Activated naive CD4-positive, alpha-beta T cell treated with anti-CD3 and anti-CD28 coated beads, Interleukin-2, amount 50 U/mL, for 24 hours (primary cell): ENCODE data around the gene KL.

Experiments
- H3K27ac Mint-ChIP-seq: one replicate; pipeline ENCODE4 v1.8.0; 2021; ENCODE audit warnings: mild to moderate bottlenecking, mixed read lengths
- H3K27me3 Mint-ChIP-seq: one replicate; pipeline ENCODE4 v1.8.0; 2021; ENCODE audit warnings: mixed read lengths
- H3K36me3 Mint-ChIP-seq: one replicate; pipeline ENCODE4 v1.8.0; 2021; ENCODE audit warnings: mixed read lengths
- H3K4me1 Mint-ChIP-seq: one replicate; pipeline ENCODE4 v1.8.0; 2021; ENCODE audit warnings: mixed read lengths
- H3K4me3 Mint-ChIP-seq: one replicate; pipeline ENCODE4 v1.8.0; 2021; ENCODE audit warnings: mild to moderate bottlenecking, mixed read lengths
- H3K9me3 Mint-ChIP-seq: one replicate; pipeline ENCODE4 v1.8.0; 2021; ENCODE audit warnings: mixed read lengths

KL gene

DNA sequence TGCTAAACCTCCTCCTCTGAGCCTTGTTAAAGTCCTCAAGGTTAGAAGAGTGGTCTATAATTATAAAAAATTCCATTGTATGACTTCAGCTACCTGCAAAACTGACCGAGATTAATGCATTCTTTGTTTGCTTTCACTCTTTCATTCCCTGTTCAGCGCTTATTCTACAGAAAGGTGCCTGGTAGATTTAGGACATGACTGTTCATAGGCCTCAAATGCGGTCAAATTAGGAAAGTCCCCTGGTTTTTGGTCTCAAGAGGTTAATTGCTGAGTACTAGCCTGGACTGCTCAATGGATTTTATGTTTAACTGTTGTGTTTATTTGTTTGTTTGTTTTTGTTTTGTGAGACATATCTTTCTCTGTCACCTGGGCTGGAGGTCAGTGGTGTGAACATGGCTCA, 35.4 kb downstream of the KL start:
- no peaks in the 10 kb centered on the region for H3K9me3 Mint-ChIP-seq
- H3K4me3 Mint-ChIP-seq: no peak overlapping the region
- peaks cover 10% of the 10 kb centered on the region for H3K27me3 Mint-ChIP-seq
- peaks cover 2% of the 10 kb centered on the region for H3K36me3 Mint-ChIP-seq
- H3K27ac Mint-ChIP-seq: no peak overlapping the region
- H3K4me1 Mint-ChIP-seq: no peaks in the 10 kb centered on the region

DNA sequence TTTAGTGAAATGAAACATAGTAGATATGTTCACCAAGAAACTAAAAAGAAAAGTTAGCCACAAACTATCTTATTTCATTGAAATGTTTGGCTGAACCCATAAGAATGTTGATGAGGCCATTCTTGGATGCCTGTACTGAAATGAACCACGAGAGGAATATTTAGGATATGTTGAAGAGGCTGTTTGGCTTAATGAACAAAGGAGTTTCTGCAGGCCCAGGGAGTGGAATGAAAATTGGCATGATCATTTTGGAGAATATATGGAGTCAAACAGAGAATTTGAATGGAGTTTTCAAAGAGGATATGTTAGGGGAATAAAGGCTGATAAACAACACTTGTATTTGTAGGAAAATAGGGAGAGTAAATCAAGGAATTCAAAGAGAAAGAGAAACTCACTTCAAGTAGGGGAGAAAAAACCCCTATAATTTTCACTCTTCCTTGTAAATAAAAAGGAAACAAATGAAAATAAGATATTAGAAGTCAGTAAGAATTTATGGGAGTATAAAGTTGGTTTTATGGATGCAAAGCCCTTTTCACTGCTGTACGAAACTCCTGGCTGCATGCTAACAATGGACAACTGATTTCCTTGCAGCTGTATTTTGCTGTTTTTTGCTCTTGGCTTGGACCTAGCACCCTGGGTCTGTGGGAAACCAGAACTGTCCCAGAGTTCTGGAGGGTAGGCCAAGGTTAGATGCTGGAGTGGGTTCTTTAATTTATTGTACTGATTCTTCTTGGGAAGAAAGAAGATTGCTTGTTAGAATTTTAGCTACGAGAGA, 36.5 kb downstream of the KL start:
- H3K27ac Mint-ChIP-seq: no peak overlapping the region
- no peak overlapping the region for H3K4me3 Mint-ChIP-seq
- H3K36me3 Mint-ChIP-seq: peaks cover 2% of the 10 kb centered on the region
- no peaks in the 10 kb centered on the region for H3K9me3 Mint-ChIP-seq
- H3K4me1 Mint-ChIP-seq: no peaks in the 10 kb centered on the region
- peaks cover 9% of the 10 kb centered on the region for H3K27me3 Mint-ChIP-seq

DNA sequence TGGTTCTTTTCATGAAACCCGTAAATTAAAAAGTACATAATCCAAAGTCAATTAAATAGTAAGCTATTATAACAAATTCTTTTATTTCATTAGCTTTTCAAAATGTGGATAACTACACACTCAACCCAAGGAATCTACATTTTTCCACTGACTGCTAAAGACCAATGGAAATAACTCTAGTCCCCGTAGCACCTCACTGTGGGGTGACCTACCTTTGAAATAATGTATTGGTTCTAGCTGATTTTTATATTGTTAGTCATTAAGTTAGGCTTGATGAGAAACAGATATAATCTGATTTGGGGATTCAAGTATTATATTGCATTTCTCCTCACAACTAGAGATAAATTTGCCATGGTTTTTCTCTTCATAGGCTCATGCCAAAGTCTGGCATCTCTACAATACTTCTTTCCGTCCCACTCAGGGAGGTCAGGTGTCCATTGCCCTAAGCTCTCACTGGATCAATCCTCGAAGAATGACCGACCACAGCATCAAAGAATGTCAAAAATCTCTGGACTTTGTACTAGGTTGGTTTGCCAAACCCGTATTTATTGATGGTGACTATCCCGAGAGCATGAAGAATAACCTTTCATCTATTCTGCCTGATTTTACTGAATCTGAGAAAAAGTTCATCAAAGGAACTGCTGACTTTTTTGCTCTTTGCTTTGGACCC, 37.3 kb downstream of the KL start:
- H3K9me3 Mint-ChIP-seq: no peaks in the 10 kb centered on the region
- no peak overlapping the region for H3K4me3 Mint-ChIP-seq
- H3K27ac Mint-ChIP-seq: no peak overlapping the region
- no peaks in the 10 kb centered on the region for H3K4me1 Mint-ChIP-seq
- H3K27me3 Mint-ChIP-seq: peaks cover 3% of the 10 kb centered on the region
- peaks cover 2% of the 10 kb centered on the region for H3K36me3 Mint-ChIP-seq

DNA sequence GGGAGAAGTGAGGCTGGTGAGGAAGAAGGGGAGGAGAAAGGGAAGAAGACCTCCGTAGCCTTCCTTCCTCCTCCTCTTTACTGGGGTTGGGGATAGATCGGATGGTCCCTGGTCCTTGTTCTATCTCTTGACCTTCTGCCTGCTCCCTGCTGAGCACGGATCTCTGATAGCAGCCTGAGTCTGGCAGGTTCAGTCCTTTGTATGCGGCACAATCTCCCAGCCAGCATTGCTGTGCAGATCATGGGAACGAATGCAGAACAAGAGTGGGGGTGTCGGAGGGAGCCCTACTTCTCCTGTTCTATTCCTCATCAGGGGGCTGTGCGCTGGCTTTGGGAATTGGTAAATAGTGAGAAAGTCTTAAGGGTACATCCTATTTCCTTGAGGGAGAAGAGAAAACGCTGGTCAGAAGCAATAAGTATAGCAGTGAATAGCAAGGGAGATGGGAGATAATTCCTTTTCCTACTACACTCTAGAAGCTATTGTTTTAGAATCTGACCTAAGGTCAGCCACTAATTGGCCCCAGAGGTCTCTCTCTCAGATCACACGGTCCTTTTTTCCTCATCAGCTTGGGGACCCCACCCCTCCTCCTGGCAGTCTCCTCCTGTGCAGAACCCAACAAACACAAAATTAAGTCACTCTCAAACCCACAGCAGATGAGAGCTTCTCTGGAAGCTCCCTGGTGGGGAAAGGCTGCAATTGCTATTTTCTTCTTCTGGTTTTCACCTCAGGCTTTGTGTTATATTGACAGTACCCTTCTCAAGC, 41.0 kb downstream of the KL start:
- H3K27me3 Mint-ChIP-seq: no peaks in the 10 kb centered on the region

DNA sequence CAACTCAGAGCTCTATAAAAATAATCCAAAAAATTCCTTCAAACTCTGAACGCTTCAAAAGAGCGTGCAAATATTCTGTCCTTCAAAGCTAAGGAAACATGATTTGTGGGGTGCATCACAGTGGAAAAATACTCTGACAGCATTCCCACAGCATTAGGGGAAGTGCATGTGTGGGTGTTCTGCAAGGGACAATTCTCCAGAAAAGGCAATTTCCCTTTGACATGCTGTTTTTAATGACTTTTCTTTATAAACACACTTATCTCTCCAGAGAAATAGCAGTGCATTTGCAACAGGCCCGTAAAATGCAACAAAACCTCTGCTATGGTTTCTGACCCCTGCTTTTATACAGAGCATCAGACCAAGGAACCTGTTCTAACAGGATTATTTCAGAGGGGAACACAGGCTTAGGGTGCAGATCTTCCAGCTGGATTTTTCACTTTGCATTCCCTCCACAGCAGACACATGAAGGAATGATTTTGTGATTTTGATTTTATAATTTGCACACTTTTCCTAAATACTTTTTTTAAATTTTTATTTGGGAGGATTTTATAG, 42.6 kb downstream of the KL start:
- no peak overlapping the region for H3K27ac Mint-ChIP-seq
- H3K27me3 Mint-ChIP-seq: peaks cover 1% of the 10 kb centered on the region
- peaks cover 4% of the 10 kb centered on the region for H3K36me3 Mint-ChIP-seq
- no peaks in the 10 kb centered on the region for H3K9me3 Mint-ChIP-seq
- no peak overlapping the region for H3K4me3 Mint-ChIP-seq
- H3K4me1 Mint-ChIP-seq: no peaks in the 10 kb centered on the region

More for the DNA sequence above, 41.0 kb downstream of the KL start:
- Mint-ChIP-seq H3K4me1 (no peaks in the 10 kb centered on the region), H3K9me3 (no peaks in the 10 kb centered on the region), H3K36me3 (peaks cover 2% of the 10 kb centered on the region), H3K4me3 (no peak overlapping the region), H3K27ac (no peak overlapping the region)

DNA sequence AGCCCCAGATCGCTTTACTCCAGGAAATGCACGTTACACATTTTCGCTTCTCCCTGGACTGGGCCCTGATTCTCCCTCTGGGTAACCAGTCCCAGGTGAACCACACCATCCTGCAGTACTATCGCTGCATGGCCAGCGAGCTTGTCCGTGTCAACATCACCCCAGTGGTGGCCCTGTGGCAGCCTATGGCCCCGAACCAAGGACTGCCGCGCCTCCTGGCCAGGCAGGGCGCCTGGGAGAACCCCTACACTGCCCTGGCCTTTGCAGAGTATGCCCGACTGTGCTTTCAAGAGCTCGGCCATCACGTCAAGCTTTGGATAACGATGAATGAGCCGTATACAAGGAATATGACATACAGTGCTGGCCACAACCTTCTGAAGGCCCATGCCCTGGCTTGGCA, 44.6 kb downstream of the KL start:
- Mint-ChIP-seq H3K27ac (no peak overlapping the region), H3K4me3 (no peak overlapping the region), H3K9me3 (no peaks in the 10 kb centered on the region), H3K36me3 (peaks cover 2% of the 10 kb centered on the region), H3K27me3 (peaks cover 1% of the 10 kb centered on the region), H3K4me1 (no peaks in the 10 kb centered on the region)

DNA sequence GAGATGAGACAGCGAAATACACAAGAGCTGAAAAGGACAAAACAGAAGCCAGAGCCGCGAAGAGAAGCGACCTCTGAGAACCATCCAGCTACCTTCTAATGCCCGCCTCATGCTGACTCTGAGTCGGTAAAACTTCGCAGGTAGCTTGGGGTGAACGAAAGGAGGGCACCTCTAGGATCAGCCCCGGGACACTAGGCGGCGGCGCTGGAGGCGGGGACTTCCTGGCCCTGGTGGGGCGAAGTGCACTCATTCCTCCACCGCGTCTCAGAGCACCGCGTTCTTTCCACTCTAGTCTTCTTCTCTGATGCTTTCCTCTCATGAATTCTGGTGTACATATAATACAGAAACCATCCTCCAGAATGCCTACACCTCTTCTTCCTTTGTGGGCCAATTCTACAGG, 50.1 kb downstream of the KL start:
- H3K9me3 Mint-ChIP-seq: no peaks in the 10 kb centered on the region
- no peak overlapping the region for H3K27ac Mint-ChIP-seq
- H3K4me1 Mint-ChIP-seq: no peaks in the 10 kb centered on the region
- H3K4me3 Mint-ChIP-seq: no peak overlapping the region
- H3K36me3 Mint-ChIP-seq: peaks cover 2% of the 10 kb centered on the region
- peaks cover 1% of the 10 kb centered on the region for H3K27me3 Mint-ChIP-seq

DNA sequence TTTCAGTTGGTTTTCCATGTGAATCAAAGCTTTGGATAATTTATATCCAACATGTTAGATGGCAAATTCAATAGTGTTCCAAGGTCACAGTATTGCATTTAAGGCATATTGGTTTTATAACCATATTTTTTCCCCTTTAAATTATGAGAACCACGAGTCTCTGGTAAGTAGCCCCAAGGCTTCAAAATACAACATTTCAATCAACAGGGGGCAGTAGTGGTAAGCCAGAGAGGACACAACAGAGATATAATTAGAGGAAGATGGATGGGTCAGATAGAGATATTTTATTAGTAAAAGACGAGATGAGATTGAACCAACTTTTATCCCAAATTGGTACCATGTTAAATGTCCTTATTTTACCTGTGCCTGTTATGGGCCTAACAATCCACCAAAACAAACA, 53.1 kb downstream of the KL start:
- Mint-ChIP-seq H3K4me1 (no peaks in the 10 kb centered on the region), H3K4me3 (no peak overlapping the region), H3K36me3 (no peaks in the 10 kb centered on the region), H3K27me3 (no peaks in the 10 kb centered on the region), H3K27ac (peak overlapping the region; percentile 12), H3K9me3 (no peaks in the 10 kb centered on the region)

DNA sequence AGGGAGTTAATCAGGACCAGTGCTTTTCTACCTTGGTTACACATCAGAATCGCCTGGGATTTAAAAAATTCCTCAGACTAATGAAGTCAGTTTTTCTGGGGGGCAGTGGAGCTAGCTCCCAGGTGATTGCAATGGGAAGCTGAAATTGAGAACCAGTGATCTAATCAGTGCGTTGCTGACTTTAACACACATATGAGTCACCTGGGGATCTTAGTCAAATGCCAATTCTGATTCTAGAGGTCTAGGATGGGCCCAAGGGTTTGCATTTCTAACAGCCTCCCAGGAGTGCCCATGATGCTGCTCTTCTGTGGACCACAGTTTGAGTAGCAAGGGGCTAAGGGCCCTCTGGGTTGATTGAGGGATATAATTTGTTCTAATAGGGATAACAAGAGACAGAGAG, 54.5 kb downstream of the KL start:
- Mint-ChIP-seq H3K4me1 (no peaks in the 10 kb centered on the region), H3K27me3 (no peaks in the 10 kb centered on the region), H3K27ac (no peak overlapping the region), H3K36me3 (no peaks in the 10 kb centered on the region), H3K4me3 (no peak overlapping the region), H3K9me3 (no peaks in the 10 kb centered on the region)

DNA sequence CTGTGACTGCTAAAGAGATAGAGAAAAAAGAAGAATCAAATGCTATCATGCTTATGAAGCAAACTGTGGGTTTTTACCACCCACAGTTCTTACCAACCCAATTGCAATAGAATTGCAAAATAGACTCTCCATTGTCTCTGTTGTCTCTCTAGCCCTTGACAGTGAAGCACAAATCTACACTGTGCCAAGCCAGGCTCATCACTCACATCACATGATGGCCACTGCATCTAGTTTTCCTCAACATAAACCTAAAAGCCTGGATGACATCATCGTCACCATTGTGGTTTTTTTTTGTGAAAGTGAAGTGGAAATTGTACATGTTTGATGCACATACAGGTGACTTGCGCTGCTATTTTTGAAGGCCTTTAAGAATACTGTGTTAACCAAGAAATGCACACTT, 56.1 kb downstream of the KL start:
- Mint-ChIP-seq H3K9me3 (no peaks in the 10 kb centered on the region), H3K4me3 (no peak overlapping the region), H3K27ac (no peak overlapping the region), H3K4me1 (no peaks in the 10 kb centered on the region), H3K36me3 (no peaks in the 10 kb centered on the region), H3K27me3 (no peaks in the 10 kb centered on the region)

DNA sequence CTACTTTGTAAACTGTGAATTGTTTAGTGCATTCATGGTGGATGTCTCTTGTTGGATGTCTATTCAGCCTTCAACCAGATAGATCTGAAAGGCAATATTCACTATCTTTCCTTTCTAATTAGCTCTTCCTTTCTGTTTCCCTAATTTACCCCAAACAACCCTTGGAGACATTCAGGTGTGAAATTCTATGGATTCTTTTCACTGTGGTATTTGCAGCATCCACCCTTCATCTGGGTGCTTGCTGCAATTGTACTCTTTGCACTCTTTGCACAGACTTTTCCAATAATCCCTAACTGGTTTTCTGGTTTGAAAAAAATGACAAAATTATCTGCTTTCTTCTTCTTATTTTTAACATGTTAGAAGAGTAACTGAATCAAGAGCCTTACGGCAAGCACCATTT, 56.5 kb downstream of the KL start:
- H3K36me3 Mint-ChIP-seq: no peaks in the 10 kb centered on the region
- H3K27ac Mint-ChIP-seq: no peak overlapping the region
- H3K27me3 Mint-ChIP-seq: no peaks in the 10 kb centered on the region
- H3K4me3 Mint-ChIP-seq: no peak overlapping the region
- H3K4me1 Mint-ChIP-seq: no peaks in the 10 kb centered on the region
- no peaks in the 10 kb centered on the region for H3K9me3 Mint-ChIP-seq

DNA sequence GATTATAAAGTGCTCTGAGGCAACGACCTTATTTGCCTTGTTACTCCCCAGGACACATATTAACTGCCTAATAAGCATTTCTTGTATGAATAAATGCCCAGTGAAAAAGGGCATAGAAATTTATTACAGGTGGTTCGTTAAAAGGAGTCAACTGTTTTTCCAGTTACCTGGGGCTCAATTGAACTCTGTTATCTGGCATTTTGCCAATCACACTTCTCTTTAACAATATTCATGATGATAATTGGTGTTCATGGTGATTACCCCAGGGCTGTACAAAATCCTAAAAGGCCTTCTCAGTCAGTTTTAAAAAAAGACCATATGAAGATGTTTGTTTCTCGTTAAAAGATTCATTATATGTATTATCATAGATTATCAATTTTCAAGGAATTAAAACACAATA, 57.1 kb downstream of the KL start:
- Mint-ChIP-seq H3K27me3 (no peaks in the 10 kb centered on the region), H3K4me1 (no peaks in the 10 kb centered on the region), H3K4me3 (no peak overlapping the region), H3K9me3 (no peaks in the 10 kb centered on the region), H3K36me3 (no peaks in the 10 kb centered on the region), H3K27ac (no peak overlapping the region)

DNA sequence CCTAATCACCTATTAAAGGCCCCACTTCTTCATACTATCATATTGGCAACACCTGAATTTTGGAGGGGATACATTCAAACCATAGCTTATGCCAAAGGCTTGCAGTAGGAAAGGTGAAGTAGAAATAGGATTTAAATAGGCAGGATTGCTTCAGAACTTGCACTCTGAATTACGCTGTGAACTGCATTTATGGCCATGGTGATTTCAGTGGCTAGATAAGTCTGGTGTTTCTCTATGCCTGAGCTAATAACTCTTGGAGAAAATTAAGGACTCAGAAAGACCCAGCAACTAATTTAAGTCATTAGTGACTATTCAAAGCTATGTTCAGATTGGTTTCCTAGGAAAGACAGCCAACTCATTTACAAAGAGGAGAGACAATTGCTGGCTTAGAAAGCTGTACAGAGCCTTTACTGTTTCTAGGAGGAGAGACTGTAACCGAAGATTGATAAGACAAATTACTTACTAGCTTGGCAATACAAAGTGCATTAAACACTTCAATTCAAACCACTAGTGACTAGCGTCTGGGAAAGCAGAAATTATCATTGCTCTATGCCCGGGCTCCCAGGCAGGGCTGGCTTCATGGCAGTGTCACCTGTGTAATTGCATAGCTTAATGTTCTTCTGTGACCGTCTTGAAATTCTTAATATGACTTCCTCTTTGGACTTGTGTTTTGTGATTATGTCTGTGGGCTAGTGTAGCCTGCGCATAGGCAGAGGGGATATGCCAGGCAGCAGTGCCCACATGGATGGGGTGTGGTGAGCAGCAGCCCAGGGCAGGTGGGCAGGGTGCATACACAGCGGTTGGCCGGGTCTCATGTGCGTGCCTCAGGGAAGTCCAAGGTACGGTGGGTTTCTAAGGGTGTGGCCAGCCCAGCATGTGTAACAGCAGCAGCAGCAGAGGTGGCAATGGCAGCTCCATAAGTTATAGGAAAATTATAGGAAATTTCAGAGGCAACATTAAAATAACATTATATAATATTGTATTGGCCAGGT, 60.1 kb downstream of the KL start:
- peaks cover 6% of the 10 kb centered on the region for H3K27me3 Mint-ChIP-seq
- H3K9me3 Mint-ChIP-seq: no peaks in the 10 kb centered on the region
- H3K36me3 Mint-ChIP-seq: no peaks in the 10 kb centered on the region
- H3K4me1 Mint-ChIP-seq: no peaks in the 10 kb centered on the region
- H3K4me3 Mint-ChIP-seq: no peak overlapping the region
- H3K27ac Mint-ChIP-seq: no peak overlapping the region

DNA sequence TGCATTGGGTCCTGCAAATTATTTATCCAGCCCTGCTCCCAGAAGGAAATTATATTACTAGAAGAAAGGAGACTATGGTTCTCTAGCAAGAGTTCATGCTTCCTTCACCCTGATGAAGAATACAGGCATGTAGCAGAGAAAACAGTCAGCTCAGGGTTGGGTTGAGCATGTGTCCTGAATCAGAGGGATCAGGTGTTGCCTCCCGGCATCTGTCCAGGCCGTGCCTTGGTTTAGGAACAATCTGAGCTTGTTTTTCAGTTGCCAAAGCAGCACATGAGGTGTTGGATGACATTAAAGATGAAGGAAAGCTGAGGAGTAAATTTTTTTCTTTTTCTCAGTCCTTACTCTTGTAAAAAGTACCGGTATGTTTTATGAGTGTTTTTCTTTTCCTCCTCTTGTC, 62.0 kb downstream of the KL start:
- Mint-ChIP-seq H3K4me1 (no peaks in the 10 kb centered on the region), H3K4me3 (no peak overlapping the region), H3K9me3 (no peaks in the 10 kb centered on the region), H3K36me3 (no peaks in the 10 kb centered on the region), H3K27ac (no peak overlapping the region), H3K27me3 (peaks cover 11% of the 10 kb centered on the region)

DNA sequence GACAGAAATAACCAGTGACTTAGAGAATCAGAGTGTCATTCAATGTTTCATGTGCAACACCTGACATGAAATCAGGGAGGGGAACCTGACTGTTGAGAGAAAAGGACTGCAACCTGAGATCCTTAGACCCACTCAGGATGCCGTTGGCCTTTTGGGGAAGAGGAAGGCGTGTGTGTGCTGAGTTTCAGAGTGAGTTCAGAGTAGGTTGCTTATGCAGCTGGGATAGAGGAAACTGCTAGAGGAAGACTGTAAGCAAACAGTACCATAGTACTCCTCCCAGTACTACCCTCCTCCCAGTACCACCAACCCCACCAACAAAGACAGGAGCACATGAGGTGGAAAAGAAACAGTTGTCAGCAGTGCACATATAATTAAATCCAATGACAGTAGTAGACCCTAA, 63.7 kb downstream of the KL start:
- Mint-ChIP-seq H3K4me3 (no peak overlapping the region), H3K4me1 (no peaks in the 10 kb centered on the region), H3K9me3 (no peaks in the 10 kb centered on the region), H3K27ac (no peak overlapping the region), H3K27me3 (peaks cover 11% of the 10 kb centered on the region), H3K36me3 (no peaks in the 10 kb centered on the region)
